GM21619 (cell line): Measurements from ENCODE around the gene TMSB4X.
"Not testable (repeated sequence)": the region's sequence is repeated elsewhere in the genome, so short reads cannot be mapped to it uniquely, and the experiment has no call there.

Source experiments
- ATAC-seq: cut with Tn5 transposase; IDR thresholded peaks from one replicate; pipeline ENCODE4 v1.9.1; 2021; ENCODE audit not compliant: unreplicated experiment

Gene TMSB4X

GRCh38 chrX:12975991-12976558, 1.2 kb downstream of the TMSB4X start:
- ATAC-seq: no peak

GRCh38 chrX:12976819-12977732, 2.2 kb downstream of the TMSB4X start:
- ATAC-seq: not testable (repeated sequence)

- ATAC-seq: peak; percentile 6
These were observed 2.9 kb downstream of the TMSB4X start for GRCh38 chrX:12977761-12978204.

- ATAC-seq: peak; percentile 39
These were observed 3.5 kb downstream of the TMSB4X start for GRCh38 chrX:12978205-12979025.

GRCh38 chrX:12979026-12979607, 4.2 kb downstream of the TMSB4X start:
- ATAC-seq: no peak

GRCh38 chrX:12979616-12980015, 4.7 kb downstream of the TMSB4X start:
- ATAC-seq: no peak

- ATAC-seq: not testable (repeated sequence)
These were observed 5.1 kb downstream of the TMSB4X start for GRCh38 chrX:12980039-12980438.

GRCh38 chrX:12981880-12982279, 7.0 kb downstream of the TMSB4X start:
- no peak for ATAC-seq

- peak; percentile 68 for ATAC-seq
These were observed 9.9 kb downstream of the TMSB4X start for GRCh38 chrX:12984603-12985319.

- peak; percentile 4 for ATAC-seq
These were observed 10.4 kb downstream of the TMSB4X start for GRCh38 chrX:12985331-12985730.

GRCh38 chrX:12986164-12986779, 11.4 kb downstream of the TMSB4X start:
- ATAC-seq: no peak

- ATAC-seq: no peak
These were observed 12.0 kb downstream of the TMSB4X start for GRCh38 chrX:12986886-12987285.

GRCh38 chrX:12987340-12987739, 12.4 kb downstream of the TMSB4X start:
- ATAC-seq: no peak

GRCh38 chrX:12987900-12988594, 13.1 kb downstream of the TMSB4X start:
- ATAC-seq: no peak

GRCh38 chrX:12988797-12989196, 13.9 kb downstream of the TMSB4X start:
- no peak for ATAC-seq

GRCh38 chrX:12989461-12989860, 14.6 kb downstream of the TMSB4X start:
- no peak for ATAC-seq

- ATAC-seq: no peak
These were observed 16.7 kb downstream of the TMSB4X start for GRCh38 chrX:12991575-12991974.

GRCh38 chrX:12992544-12993118, 17.7 kb downstream of the TMSB4X start:
- ATAC-seq: no peak

- ATAC-seq: no peak
These were observed 18.9 kb downstream of the TMSB4X start for GRCh38 chrX:12993826-12994225.
